ENCODE measurements around the gene THADA.
"Not testable (repeated sequence)": the region's sequence is repeated elsewhere in the genome, so short reads cannot be mapped to it uniquely, and the experiment has no call there.

The THADA gene

DNA sequence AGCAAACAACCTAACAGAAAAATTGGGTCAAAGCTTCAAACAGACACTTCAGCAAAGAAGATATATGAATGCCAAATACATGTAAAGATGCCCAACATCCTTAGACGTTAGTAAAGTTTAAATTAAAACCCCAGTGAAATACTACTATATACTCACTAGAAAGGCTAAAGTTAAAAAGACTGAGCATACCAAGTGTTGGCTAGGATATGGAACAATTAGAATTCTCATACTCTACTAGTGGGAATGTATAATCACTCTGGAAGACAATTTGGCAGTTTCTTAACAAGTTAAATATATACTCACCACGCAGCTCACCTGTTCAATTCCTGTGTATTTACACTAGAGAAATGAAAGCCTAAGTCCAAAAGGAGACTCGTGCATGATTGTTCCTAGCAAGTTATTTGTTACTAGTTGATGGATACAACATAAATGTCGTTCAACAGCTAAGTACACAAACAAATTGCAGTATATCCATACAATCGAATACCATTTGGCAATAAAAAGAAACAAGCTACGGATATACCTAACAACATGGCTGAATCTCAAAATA lies 185.7 kb downstream of the THADA start:
- no peak for DNase-seq

DNA sequence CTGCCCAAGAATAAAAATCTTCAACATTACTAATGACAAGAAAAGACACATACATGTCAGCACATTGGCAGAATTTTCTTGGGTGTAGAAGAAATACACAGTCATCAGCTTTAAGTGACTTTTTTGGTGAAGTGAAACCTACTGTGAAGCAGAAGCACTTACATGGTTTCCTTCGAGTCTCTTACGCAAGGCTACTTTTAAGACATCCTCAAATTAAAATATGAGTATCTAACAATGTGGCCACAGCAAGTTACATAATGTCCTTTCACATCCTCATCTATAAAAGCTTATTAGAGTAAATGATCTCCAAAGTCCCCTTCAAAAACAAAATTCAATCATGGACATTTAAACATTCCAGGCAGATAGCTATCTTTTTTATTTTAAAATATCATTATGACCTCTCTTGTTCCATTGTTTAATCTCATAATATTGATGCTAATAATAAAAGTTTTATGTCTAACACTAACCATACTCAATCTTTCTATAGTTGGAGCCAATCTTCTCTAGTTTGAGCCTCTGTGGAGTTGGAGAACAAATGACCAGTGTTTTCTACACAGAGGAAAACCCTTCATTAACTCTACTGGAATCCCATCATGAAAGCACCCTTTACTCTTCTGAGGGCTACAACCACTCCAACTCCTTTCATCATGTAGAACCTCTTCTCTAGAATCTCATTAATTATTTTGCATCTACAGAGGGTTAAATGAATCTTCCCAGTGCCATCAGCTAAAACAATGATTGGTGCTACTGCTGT lies 187.3 kb downstream of the THADA start:
- DNase-seq: no peak

DNA sequence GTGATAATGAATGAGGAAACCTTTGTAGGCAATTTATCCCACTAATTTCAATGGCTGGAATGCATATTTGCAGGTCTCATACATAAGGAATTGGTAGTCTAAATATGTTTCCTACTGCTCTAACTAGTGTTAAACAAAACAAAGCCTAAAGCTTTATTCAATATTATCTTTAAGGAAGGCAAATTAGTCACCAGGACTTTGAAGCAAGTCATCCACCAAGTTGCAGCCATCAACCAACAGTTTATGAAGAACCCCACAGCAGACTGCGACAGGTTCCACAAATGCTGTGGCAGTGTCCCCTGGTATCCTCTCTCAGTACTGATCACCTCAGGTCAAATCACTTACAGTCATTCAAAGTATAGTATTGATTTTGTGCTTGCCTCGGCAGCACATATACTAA lies 187.9 kb downstream of the THADA start:
- DNase-seq: no peak

DNA sequence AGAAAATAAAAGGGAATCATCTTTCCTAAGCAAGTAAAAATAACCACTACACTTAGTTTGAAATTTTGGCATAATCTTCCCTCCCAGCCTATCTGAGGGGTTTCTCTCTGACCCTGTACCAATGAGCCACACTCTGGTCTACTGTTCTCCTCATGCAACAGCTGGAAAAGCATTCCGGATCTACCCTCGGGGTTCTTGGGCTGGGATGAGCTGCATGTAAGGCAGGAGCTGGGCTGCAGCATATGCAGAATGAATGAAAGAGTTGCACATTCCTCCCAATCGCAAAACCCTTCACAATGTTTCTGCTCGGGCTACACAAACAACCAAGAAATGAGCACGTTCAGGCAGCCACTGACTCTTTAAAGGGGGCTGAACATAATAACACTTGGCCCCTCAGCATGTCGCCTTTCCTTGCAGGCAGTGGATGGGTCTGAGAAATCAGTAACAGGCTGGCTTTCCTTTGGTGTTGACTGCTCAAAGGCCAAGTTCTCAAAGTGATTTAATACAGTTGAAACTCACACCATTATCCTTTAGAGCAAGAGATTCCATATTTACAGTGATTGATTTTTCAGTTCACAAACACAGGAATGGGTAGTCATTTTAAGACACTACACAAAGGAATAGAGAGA lies 189.1 kb downstream of the THADA start:
- no peak for DNase-seq

DNA sequence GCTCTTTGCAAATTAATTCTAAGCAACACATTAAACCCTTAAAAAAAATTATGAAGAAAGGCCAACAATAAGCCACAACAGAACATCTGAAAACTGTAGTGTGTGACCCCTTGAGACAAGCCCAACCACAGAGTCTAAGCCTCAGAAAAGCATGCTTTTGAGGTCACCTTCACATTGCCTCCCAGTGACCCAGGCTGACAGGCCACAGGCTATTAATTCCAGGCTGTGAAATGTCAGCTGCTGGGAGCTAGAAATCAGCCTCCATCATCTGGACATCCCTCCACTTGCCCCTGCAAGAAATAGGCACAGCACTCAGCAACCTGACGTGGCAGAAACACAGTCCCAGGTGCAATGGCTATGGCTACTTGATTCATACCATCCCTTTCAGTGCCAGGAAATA lies 190.0 kb downstream of the THADA start:
- DNase-seq: no peak

DNA sequence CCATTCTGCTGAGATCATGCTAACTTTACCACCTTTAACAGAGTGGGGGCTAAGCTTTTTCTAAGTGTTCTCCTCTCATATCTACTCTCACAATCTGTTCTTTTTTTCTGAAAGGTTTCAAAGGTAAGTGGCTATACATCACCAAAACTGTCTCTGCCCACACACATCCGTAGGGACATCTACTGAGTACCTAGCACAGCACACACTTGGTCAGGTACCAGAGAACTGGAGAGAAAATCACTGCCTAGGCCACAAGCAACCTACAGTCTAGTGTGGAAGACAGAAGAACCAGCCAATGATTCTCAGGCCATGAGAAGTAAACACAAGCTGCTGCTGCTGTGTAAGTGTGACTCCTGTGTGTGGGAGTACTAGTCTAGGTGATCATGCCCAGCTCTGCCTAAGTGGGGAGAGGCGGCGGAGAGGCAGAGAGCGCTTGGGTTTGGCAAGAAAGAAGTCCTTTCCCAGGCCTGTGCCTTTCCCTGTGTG lies 193.3 kb downstream of the THADA start:
- DNase-seq: no peak

DNA sequence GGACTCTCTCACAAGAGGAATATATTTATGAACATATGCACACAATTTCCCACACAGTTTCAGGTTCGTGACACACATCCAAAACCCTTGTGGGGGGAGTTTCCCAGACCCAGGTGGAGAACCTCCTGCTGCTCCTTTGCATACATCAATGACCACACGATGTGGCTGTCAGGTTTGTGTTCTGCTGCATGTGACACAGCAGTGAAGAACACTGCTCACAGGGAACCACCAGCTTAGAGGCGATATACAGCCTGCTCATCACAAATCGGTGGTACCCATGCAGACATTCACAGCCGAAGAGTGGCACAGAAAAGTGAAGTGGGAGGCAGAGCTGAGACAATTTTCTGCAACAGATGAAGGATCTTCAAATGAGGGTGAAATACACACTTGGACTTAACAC lies 193.8 kb downstream of the THADA start:
- DNase-seq: peak; percentile 49

DNA sequence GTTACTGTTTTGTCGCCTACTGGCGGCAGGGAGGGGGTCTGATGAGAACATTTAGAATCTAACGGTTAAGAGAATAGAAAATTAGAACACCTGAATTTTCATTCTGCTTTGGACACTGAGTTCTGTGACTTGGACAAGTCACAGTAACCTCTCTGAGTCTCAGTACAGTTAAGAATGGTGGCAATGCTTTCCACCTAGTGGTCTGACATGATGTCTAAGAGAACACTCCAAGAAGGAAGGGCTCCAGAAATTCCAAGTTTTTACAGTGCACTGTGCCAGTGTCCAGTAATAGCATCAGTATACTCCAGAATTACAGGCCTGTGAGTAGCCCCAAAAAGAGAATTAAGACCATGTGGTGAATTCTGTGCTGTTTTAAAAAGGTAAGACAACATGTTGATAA lies 195.3 kb downstream of the THADA start:
- DNase-seq: no peak

DNA sequence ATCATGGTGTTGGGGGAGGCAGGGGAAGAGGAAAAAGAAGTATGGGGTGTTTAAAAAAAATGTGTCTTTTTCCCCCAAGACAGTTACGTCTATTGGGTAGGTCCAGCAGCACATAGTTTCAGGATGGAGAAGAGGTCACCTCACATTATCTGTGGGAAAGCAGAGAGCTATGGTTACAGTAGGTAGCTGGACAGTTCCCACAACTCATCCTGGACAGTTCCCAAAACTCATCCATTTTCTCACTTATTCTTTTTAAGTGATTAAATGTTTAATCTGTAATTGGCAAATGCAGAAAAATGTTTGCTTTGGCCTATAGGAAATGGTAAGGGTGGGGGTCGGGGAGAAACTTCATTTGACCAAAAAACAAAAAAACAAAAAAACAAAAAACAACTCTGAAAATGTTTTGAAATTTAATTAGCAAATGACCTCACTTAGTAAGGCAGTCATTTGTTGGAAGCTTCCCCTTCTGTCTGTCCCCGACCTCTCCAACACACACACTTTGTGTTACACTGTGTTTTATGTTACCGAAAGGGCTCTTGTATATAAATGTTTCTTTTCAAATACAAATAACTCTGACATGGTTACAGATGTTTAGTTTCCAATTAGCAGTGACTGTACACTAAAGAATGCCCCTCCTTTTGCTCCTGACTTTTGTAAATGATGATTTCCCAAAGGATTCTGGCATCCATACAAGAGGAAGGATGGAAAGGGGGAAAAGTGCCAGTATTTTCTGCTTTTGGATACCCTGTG lies 196.1 kb downstream of the THADA start:
- no peak for DNase-seq

DNA sequence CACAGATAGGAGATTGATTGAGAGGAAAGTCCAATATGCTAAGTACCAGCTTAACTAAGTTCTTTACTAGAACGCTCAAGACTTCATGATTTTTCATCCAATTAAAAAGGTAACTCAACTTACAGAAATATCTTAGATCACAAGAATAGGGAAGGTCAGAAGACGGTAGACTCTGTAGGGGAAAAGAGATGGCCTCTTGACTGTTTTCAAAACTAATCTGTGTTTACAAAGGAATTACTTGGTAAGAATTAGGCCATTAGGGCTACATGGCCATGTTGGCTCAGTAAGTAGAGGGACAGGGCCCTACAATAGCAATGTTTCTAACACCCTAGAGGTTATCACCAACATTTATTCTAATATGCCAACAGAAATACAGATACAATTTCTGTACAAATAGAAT lies 196.7 kb downstream of the THADA start:
- no peak for DNase-seq

DNA sequence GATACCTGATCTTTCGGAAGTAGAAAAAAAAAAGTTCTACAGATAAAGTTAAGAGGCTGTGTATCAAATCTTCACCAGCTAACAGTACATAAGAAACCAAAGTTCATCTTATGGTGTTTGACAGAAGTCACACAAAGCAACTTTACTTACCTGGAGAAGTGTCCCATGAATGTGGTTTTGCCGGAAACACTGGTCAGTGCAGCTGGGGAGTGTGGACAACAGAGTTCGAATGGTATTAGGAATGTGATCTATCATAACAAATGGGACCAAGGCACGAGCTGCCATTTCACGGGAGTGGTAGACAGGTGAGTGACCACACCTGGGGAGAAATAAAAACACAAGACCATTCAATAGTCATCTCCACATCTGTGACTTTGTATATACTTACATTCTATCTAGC lies 198.0 kb downstream of the THADA start:
- no peak for DNase-seq

DNA sequence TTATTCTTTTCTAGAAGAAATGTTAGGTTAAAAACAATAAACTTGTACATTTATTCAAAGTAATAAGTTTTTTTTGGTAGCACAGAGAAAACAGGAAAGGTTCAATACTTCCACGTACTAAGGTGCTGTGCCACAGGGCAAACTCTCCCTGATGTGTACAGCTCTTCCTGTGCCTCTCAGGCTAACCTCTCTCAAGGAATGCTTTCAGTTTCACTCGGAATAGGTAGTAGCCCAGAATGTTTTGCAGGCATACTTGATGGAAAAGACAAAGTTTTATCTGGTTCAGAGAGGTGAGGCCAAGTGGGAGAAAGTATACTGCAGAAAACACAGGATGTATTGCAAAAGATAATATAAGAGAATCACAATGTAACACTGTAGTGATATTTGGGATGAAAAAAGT lies 198.4 kb downstream of the THADA start:
- no peak for DNase-seq

DNA sequence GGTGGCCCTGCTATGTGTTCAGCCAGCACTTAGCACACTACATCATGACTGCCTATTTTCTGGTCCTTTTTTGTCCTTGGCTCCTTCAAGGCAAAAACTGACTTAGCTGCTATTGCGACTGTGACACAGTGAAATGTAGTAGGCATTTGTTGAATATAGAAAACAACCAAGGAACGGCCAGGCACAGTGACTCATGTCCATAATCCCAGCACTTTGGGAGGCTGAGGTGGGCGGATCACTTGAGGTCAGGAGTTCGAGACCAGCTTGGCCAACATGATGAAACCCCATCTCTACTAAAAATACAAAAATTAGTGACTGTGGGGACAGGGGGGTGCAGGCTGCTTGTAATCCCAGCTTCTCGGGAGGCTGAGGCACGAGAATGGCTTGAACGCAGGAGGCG lies 199.5 kb downstream of the THADA start:
- DNase-seq: not testable (repeated sequence)

DNA sequence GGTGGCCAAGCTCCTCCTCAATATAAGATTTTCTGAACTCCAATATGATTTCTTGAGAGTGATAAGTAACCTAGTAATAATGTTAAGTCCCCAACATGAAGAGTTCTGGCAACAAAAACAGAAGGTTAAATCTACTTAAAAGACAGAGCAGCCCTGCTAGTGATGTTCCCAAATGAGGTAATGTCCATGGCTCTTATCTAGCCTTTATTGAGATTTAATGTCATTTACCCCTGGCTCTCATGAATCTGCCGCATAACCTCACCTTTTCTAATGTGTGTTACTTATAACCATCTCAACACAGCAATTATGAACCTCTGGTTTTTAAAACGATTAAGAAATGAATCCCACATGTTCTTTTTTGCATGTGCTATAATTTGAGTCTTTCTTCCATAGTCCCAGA lies 201.9 kb downstream of the THADA start:
- DNase-seq: no peak

DNA sequence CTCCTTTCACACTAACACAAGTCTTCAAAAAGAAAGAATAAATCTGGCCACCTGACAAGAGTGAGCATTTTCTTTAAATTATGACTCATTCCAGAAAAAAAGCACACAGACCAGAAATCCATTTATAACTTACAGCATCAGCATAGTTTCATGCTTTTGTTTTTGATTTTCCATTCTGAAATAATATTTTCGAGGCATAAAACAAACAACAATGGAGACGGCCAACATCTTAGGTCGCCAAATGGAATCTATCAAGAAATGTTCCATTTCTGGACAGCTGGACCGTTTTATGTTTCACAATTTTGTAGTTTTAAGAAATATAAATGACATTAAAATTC lies 204.0 kb downstream of the THADA start:
- DNase-seq: no peak

DNA sequence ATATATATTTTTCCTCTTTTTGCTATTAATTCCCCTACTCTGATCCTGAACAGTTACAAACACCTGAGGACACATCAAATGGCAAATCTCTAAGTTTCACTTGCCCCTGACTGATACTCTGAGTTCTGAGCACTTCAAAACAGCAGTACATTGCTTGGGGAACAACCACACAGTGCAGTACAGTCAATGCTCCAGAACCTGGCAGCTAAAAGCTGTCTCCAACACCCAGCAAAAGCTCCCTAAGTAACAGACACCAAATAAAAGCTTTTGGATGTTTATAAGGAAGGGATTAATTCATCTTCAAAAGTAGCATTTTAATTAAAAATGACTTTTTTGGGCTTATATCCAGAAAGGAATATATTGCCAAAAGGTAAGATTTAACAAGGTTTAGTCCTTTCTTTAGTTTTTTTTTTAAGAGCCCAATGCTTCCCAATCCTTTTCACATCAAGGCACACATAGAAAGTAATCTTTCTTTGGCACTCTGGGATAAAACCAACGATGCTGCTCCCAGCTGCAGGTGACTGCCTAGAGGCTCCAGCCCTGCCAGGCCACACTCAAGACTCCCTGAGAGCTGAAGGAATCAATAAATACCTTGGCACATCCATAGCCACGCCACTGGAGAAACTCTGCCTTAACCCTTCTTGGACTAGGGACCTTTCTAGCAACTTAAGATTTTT lies 204.5 kb downstream of the THADA start:
- DNase-seq: no peak

DNA sequence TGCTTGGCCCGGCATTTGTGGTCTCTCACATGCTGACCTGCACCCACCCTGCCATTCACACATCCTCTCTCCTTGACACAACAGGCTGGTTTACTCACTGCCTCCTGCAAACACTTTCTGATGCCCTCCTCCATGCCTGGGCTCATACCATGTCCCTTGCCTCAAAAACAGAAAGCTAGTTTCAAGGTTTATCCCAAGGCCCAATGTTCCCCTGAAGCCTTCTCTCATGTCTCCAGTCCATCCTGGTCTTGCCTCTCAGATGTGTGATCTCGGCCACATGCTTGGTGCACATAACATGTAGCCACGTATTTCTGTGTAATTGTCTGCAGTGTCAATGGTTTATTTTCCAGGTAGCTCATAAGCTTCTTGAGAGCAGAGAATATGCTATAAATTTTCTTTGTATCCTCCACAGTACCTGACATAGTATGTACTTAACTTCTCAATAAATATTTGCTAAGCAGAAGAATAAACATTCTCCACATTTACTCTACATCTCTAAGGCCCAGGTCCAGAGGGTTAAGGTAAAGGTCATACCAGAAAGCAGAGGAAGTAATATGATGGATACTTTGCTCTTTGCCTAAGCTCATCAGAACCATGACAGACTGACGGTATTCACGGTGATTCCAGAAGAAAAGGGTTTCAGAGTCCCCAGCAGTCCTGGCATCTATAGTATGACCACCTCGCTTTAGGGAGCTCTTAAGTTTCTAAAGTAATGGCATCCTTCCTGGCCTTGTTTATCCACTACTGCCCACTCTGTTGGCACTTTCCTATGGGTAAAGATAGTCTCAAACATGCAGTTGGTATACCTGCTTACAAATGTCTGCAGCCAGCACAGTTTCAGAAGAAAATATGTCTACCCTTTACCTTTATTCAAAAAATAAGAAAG lies 206.0 kb downstream of the THADA start:
- DNase-seq: no peak

DNA sequence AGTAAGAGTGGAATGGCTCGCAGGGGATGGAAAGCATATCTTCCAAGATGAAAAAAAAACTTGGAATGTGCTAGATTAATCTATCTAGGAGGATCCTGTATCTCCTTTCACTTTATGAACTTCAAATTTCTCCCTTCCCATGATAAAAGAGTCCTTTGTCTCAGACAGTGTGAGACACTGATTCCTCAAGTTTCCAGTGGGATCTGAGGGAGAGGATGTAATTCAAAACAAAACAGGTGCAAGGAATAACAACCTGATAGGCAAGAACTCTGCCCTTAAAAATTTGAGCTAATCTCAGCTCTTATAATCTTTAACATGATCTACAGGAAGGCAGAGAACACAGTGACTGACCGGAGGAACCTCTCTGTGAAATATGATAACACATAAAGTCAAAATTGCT lies 207.5 kb downstream of the THADA start:
- DNase-seq: no peak

DNA sequence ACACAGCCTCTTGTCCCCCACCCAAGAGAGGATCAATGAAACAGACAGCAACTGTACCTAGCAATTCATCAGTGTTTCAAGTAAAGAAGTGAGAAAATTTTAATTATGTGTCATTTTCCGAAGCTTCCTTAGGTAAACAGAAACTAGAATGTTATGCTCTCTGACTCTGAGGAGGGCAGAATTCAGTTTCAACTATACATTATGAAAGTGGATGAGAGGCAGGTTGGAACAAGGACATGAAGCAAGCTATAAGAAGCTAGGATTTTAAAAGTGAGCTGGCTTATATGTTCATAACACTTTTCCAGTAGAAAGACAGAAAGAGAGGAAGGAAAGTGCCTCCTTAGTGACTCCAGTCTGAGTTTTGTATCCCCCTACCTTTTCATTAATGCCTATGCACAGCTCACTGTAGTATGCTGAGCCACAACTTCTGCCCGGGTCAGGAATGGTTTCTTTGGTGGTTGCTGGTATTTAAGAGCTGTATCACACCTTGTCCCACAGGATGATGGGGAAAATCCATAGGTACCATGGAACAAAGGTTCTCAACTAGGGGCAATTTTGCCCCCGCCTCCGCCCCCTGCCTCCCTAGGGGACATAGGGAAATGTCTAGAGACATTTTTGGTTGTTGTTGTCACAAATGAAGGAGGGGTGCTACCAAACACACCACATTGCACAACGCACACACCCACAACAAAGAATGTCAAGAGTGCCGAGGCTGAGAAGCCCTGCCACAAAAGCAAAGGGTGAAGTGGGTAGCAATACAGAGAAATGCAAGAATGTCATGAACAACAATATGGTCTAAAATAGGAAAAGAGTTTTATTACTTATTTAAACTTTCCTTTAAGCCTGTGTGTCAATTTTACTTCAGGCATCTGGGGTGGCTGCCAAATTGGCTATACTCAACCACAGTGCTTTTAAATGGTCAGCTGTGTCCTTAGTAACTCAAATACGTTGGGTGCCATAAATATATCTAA lies 208.5 kb downstream of the THADA start:
- DNase-seq: no peak

DNA sequence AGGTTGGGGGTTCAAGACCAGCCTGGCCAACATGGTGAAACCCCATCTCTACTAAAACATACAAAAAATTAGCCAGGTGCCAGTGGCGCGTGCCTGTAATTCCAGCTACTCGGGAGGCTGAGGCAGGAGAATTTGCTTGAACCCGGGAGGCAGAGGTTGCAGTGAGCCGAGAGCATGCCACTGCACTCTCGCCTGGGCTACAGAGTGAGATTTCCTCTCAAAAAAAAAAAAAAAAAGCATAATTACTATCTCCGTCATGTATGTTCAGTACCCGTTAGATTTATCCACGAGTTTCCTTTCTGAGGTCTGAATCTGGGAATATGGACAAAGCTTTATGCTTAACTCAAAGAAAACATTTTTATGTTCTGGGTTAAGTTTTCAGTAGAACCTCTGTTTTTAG lies 209.2 kb downstream of the THADA start:
- DNase-seq: not testable (repeated sequence)

DNA sequence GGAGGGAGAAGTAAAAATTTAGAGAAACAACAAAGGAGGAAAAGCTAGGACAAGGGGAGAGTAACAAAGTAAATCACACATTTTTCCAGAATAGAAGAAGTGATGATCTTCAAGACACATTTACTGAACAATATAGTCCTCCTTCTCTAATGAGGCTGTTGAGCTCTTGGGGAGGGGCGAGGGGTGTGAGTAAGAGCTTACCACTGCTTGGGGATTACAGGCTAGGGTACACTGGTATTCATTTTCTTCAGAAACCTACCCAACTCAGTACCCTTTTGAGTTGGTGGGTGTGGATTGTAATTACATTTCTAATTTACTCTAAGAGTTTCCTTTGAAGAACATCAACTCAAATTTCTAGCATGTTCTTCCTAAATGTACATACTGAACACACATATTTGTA lies 211.7 kb downstream of the THADA start:
- DNase-seq: no peak
